Cardiac fibroblast (primary cell): Measurements from ENCODE around the gene LYZL6.

Source experiments
- DNase-seq, 2 donors: peaks; one replicate each; pipeline versions ENCODE4 v3.0.0 to v3.0.0-alpha.2; 2010; ENCODE audit warnings: low read depth in 2 of 2
- H3K4me3 ChIP-seq, 2 donors: replicated peaks in 1 of 2; 1 replicate in 1 of 2; 2 replicates in 1 of 2; pipeline ENCODE4 v1.5.1; 2011; ENCODE audit warnings: low read depth in 2 of 2, low read length in 2 of 2, mild to moderate bottlenecking in 2 of 2, moderate library complexity in 1 of 2
- CTCF ChIP-seq: IDR thresholded peaks from one replicate; pipeline ENCODE4 v1.5.1; 2011; ENCODE audit warnings: low read depth, mild to moderate bottlenecking, low read length, inconsistent platforms

Gene LYZL6

GRCh38 chr17:35920229-35920628 lies 23.3 kb downstream of the LYZL6 start:
- DNase-seq, result no peak
- TF ChIP-seq CTCF, result no peak

GRCh38 chr17:35918665-35919064 lies 24.8 kb downstream of the LYZL6 start:
- DNase-seq, result peak in 1 of 2 donors; percentile 28
- TF ChIP-seq CTCF, result no peak
- no peak overlapping the region for H3K4me3 ChIP-seq

More at GRCh38 chr17:35920229-35920628, 23.3 kb downstream of the LYZL6 start:
- no peak overlapping the region for H3K4me3 ChIP-seq

- TF ChIP-seq CTCF, result no peak
- DNase-seq, result no peak
- H3K4me3 ChIP-seq, result no peak overlapping the region
Observed at GRCh38 chr17:35917519-35918213, 25.8 kb downstream of the LYZL6 start.

GRCh38 chr17:35915153-35915964 lies 28.2 kb downstream of the LYZL6 start:
- no peak for TF ChIP-seq CTCF
- no peak overlapping the region for H3K4me3 ChIP-seq
- no peak for DNase-seq

- no peak for TF ChIP-seq CTCF
- DNase-seq, result no peak
- no peak overlapping the region for H3K4me3 ChIP-seq
Observed at GRCh38 chr17:35914354-35914753, 29.2 kb downstream of the LYZL6 start.

GRCh38 chr17:35913609-35914008 lies 29.9 kb downstream of the LYZL6 start:
- no peak for TF ChIP-seq CTCF
- no peak for DNase-seq
- H3K4me3 ChIP-seq, result no peak overlapping the region
